Inferior parietal cortex (tissue), 1 donor: ENCODE measurements around the gene HAUS8.
"Not testable (repeated sequence)": the region's sequence is repeated elsewhere in the genome, so short reads cannot be mapped to it uniquely, and the experiment has no call there.

Experiments
- DNase-seq: peaks from one replicate; pipeline ENCODE4 v3.0.0-alpha.2; 2016; ENCODE audit errors: extremely low spot score

Gene HAUS8

DNA sequence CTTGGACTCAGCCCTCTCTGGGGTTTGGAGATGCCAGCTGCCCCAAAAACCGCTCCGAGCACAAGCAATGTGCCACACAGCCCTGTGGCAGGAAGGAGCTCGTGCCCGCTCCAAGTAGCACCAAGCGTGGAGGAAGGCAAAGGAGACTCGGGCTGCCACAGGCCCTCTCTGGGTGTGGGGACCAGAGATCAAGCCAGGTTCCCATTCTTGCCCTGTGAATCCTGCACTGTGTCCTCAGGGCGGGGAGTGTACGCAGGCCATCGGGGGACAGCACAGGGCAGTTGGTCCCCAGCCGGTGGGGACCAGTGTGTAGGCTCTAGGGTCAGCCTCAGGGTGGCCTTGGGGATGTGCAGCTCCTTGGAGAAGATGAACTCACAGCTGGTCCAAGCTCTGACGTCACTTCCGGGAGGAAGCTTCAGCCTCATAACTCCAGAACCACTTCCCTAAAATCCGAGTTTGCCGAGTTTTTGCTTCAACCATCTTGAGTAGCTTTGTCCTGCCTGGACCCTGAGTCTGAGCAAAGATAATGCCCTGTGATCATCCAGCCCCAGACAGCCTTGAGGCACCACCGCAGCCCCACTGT, 39.3 kb downstream of the HAUS8 start:
- DNase-seq, result no peak

DNA sequence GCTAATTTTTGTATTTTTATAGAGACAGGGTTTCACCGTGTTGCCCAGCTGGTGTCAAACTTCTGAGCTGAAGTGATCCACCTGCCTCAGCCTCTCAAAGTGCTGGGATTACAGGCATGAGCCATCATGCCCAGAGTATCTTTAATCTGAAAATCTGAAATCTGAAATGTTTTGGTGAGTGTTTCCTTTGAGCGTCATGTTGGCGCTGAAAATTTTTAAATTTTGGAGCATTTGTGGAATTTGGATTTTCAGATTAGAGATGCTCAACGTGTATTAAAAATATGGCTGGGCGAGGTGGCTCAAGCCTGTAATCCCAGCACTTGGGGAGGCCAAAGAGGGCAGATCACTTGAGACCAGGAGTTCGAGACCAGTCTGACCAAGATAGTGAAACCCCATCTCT, 43.5 kb downstream of the HAUS8 start:
- no peak for DNase-seq

DNA sequence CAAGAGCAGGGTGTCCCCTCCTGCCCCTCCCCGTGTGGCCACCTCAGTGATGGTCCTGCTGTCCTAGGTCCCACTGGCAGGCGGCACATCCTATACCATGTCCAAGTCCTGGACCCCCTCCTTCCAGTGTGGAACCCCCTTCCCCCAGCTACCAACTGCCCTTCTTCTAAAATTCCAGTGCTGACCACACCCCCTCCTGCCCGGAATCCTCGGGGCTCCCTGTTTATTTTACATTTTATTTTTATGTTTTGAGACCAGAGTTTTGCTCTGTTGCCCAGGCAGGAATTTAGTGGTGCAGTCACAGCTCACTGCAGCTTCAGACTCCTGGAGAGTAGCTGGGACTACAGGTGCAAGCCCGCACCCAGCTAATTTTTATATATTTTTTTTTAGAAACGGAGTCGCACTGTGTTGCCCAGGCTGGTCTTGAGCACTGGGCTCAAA, 47.7 kb downstream of the HAUS8 start:
- DNase-seq, result no peak

DNA sequence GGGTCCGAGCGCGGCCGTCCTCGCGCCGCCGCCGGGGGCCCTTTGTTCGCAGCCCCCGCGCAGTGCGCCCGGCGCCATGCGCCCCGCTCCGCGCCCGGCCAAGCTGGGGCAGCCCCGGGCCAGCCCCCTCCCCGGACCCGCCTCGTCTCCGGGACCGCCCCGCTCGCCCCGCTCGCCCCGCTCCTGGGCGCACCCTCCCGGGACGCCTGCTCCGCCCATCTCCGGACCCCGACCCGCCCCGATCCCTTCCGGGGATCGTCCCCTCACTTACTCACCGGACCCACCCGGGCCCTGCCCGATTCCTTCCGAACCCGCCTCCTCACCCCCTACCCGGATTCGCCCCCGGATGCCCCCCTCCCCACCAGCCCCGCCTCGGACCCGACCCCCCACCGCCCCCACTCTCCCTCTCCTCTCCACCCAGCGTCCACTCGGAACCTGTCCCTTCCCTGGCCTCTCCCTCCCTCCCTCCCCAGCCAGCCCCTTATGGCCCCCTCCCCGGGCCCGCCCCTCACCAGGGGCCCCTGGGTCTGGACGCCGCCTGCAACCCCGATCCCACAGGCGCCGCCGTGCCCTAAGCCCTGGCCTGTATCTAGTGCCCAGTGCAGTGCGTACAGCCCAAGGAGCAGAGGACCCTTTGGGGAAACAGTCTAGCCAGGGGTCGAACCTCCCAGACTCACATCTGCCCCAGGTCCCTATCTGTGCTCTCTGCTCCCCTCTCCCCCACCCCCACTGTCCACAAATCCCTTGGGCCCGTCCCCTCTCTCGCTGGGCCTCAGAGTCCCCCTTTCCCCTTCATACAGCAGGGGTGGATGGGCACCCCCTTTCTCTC, 48.3 kb downstream of the HAUS8 start, which contains the start of gene CPAMD8:
Gene CPAMD8, minus strand, starts transcription at position 105 of the 829 bp plus-strand sequence. CDS start 168 bp downstream, outside the sequence.
- DNase-seq, result no peak

DNA sequence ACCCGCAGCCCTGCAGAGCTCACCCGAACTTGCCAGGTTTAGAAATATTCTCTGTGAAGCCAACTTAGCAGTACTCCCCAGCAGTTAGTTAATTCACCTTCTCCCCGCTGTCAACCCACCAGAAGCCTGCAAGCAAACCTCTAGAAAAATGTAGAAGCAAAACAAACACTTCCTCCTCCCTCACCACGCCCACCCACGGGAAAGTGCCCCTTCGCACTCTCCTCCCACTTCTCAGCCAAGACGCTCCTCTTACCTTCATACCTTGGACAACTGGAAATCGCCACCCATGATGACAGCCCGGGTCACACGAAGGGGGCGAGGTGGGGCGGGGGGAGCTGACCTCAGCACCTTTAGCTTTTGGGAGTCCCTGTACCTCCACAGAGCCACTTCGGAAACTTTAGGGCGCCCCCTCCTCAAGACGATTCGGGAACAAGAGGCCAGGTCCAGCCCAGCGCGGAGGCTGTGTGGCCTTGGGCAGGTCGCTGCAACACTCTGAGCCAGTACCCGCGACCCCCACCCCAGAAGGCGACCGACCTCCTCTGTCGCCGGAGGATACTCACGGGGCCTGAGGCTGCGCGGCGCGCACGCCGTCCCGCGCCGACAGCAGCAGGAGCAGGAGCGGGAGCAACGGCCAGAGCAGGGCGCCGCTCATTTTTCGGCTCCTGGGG, 49.1 kb downstream of the HAUS8 start:
- no peak for DNase-seq

DNA sequence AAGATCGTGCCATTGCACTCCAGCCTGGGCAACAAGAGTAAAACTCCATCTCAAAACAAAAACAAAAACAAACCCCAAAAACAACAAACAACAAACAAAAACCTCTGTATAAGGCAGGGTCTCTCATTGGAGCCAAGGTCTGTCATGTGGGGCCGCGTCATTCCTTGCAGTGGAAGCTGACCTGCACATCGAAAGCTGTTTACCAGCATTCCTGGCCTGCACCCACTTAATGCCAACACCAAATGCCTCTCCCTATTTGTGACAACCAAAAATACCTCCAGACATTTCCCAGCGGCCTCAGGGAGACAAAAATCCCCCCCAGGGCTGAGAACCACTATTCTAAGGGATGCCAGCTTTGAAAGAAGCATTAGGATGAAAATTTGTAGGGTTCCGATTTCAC, 49.9 kb downstream of the HAUS8 start:
- no peak for DNase-seq

DNA sequence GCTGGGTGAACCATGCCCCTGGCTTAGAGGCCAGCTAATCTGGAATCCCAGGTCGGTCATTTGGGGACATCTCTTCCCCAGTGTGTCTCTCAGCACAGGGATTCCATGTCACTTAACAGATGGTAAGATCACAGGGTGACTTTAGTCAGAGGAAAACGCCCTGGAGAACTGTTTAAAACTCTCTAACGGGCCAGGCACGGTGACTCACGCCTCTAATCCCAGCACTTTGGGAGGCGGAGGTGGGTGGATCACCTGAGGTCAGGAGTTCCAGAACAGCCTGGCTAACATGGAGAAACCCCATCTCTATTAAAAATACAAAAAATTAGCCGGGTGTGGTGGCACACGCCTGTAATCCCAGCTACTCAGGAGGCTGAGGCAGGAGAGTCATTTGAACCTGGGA, 50.3 kb downstream of the HAUS8 start:
- not testable (repeated sequence) for DNase-seq

DNA sequence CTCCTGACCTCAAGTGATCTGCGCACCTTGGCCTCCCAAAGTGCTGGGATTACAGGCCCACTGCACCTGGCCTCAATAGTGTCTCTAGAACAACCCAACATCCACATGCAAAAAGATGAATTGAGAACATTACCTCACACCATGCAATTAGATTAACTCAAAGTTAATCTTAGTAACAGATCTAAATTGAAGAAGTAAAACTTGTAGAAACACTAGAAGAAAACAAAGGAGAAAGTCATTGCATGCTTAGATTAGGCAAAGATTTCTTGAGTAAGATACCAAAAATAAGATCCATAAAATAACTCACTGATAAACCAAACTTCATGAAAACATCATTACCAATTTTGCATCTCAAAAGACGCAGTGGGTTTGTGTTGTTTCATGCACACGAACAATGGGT, 51.4 kb downstream of the HAUS8 start:
- DNase-seq, result no peak

DNA sequence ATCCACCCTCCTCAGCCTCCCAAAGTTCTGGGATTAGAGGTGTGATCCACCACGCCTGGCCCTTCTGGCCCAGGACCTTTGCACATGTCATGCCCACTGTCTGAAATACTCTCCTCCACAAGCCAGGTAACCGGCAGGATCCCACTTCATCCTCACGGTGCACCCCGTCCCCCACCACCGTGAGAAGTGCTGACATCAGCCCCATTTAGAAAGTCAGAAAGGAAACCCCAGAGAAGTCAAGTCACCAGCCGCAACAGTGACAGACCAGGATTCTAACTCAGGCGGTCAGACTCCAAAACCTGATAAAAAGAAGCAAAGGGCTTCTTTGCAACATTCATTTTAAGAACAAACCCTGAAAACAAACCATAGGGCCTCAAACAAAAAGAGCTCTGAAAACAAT, 52.5 kb downstream of the HAUS8 start:
- no peak for DNase-seq

DNA sequence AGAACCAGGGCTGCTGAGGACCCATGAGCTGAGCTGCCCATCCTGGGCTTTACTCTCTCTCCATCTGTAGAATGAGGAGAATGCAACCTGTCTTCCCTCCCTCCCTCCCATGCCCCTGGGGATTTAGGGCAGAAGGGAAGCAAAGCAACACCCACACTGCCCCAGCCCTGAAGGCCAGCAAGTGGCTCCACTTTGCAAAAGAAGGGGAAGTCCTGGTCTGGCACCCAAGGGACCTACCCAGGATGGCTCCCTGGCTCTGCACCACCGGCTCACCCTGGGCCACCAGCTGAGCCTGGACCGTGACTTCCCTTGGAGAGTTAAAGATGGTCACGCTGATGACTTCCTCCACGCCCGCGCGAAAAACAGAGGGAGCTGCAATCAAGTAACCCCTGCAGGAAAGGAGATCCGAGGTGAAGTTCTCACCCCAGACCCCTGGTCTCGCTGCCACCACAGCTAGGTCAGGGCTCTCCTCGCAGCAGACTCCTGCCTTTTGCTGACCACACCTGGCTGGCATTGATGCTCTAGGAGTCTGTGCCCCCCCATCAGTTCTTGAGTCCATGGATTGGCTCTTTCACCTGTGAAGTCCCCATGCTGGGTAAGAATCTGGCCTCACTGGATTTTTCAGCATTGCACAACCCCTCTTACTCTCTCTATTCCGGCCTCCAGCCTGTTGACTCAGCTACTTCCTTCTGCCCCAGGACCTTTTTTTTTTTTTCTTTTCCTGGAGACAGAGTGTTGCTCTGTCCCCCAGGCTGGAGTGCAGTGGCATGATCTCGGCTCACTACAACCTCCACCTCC, 53.3 kb downstream of the HAUS8 start:
- no peak for DNase-seq

DNA sequence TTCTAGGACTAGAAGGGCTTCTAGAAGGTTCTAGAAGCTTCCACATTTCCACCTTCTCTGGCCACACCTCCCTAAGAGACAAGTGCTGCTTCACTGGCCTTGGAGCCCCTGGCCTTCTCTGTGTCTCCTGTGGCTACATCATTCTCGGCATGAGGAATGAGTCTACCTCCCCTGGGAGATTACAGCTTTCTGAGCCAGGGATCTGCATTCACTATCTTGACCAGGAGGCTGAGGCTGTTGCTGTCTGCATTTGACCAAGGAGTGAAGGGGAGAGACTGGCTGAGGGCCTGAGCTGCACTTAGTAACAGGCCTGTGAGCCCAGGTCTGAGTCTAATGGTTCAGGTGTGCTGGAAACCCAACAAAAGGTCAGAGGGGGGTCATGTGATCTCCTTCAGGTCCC, 53.9 kb downstream of the HAUS8 start:
- no peak for DNase-seq

DNA sequence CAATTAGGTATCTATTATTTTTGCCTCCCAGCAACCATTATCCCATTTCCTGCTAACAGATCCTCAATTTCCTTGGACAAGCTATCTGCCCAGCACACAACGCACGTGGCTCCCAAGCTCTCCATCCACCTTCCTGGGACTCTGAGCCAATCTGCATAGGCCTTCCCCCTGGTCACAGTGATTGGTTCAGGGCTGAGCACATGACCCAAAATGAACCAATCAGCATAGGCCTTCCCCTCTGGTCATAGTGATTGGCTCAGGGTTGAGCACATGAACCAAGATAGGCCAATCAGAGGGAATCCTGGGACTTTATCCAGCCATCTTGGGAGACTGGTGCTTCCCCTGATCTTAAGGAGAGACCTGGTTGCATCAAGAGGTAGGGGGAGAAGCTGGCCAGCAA, 54.4 kb downstream of the HAUS8 start:
- DNase-seq, result no peak

DNA sequence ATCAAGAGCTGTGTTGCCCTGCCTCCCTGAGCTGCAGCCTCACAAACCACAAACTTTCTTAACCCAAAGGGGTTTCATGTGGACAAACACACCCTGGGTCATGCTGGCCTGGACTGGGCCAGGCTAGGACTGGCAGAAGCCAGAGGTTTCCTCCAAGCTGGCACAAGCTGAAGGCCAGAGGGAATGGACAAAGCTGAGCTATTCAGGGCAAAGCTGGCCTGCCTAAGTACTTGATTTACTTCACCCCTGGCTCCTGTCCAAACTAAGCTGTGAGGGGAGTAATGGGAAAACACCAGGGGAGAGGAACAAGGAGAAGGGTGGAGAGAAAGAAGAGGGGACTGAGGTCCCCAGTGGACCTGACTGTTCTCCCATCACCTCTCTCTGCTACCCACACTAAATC, 54.9 kb downstream of the HAUS8 start:
- DNase-seq, result peak; percentile 5

DNA sequence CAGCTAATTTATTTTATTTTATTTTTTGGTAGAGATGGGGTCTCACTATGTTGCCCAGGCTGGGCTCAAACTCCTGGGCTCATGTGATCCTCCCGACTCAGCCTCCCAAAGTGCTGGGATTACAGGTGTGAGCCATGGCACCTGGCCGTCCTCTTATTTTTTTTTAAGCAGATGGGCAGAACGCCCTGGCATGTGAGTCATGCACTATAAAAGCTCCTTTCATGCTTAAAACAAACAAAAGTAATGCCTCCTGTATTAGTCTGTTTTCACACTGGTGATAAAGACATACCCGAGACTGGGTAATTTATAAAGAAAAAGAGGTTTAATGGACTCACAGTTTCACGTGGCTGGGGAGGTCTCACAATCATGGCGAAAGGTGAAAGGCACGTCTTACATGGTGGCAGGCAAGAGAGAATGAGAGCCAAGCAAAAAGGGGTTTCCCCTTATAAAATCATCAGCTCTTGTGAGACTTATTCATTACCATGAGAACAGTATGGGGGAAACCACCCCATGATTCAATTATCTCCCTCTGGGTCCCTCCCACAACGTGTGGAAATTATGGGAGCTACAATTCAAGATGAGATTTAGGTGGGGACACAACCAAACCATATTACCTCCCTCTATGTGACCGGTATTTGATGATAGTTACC, 60.9 kb downstream of the HAUS8 start:
- DNase-seq, result not testable (repeated sequence)

DNA sequence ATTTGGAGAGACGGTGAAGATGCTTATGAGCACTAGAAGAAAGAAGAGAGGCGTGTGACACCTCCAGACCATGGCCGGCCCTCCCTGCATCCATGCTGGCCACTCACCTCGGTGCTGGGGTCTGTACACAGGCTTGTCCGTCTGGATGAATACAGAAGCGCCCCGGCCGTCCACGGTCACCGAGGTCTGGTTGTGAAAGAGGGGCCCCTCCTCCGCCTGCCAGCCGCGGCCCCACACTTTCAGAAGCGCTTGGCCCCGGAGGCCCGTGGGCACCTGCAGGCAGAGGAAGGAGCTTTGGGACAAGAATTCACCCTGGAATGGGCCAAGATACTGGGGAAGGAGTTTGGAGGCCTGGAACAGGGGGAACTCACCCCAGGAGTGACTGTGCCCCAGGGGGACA, 63.8 kb downstream of the HAUS8 start:
- DNase-seq, result no peak

DNA sequence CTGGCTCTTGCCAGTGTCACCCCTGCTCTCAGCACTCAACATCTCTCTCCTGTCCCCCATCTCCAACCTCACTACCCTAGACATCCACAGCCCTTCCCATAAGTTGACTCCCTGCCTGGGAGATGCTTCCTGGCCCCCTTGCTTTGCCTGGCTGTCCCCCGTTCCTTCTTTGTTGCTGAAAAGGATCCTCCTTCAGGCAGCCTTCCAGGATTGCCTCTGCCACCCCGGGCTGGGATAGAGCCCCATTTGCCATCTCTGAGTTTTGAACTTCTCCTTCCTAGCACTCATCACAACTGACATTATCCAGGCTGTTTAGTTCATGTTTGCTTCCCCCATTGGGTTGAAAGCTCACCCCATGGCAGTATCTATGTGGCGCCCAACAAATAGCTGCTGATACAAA, 68.7 kb downstream of the HAUS8 start:
- no peak for DNase-seq

DNA sequence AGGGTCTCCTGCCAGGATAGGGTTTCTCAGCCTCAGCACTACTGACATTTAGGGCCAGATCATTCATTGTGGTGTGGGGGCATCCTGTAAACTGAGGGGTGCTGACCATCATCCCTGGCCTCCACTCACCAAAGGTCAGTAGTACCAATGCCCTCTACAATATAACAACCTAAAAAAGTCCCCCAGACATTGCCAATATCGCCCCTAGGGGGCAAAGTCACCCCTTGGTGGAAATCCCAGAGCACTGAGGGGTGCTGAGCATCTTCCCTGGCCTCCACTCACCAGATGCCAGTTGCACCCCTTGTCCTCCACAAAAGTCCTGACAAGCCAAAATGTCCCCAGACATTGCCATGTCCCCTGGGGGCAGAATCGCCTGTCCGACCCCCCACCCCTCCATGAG, 70.3 kb downstream of the HAUS8 start:
- DNase-seq, result no peak

DNA sequence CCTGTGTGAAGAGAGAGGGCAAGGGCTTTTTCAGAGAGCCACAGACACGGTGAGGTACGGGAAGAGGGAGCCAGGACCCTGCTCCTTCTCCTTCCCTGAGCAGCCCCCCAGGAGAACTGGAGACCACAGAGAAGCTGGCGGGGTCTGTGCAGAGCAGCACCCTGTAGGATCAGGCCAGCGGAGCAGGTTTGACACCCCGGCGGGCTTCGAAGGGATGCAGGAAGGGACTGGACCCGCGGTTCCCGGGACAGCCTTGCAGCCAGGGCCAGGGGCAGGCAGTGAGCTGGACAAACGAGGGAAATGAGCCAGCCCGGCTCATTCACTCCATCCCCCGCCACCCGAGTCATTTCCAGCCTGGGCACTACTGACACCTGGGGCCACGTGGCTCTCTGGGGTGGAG, 70.9 kb downstream of the HAUS8 start:
- no peak for DNase-seq

DNA sequence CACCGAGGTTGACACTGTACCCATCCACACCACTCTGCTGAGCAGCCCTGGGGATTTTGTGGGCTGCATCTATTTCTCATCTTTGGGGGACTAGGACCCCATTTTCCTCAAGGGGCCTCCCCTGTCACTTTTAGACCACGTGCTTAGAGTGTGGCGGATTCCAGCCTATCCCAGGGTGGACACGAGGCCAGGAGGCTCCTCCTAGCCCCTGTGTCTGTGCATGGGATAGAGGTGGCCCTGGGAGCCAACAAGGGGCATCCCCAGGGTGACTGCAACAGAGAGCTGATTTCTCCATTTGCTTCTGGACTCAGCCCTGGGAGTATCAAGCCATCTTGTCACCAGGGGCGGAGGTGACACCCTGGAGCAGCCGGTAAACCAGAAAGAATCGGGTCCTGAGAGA, 72.8 kb downstream of the HAUS8 start:
- DNase-seq, result no peak

DNA sequence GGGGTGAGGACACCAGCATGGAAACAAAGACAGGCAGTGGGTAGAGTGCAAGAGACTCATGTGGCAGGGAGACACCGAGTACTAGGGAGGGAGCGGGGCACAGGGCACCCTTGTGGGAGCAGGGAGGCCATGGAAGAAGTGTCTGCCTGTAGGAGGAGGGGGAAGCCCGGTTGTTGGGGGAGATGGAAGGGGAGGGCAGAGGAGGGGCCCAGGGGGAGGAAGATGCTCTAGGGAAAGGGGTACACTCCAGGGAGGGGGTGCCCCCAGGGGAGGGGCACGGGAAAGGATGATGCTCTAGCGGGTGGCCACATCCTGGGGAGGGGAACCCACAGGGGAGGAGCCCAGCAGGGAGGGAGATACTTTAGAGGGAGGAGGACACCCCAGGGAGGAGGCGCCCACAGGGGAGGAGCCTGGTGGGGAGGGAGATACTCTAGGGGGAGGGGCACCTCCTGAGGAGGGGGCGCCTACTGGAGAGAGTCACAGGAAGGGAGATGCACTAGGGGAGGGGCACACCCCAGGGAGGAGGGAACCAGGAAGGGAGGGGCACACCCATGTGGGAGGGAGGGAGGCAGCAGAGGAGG, 73.6 kb downstream of the HAUS8 start:
- DNase-seq, result no peak
